Rectal smooth muscle tissue (tissue), 1 donor: ENCODE results near the gene MAP1LC3C.
"Not testable (repeated sequence)": the region's sequence is repeated elsewhere in the genome, so short reads cannot be mapped to it uniquely, and the experiment has no call there.

Source experiments
- H3K27ac ChIP-seq: one replicate; pipeline ENCODE4 v1.7.0; 2013; ENCODE audit warnings: low read depth, low read length, inconsistent platforms
- H3K27me3 ChIP-seq: one replicate; pipeline ENCODE4 v1.7.0; 2013; ENCODE audit warnings: low read length; ENCODE audit not compliant: control insufficient read depth, insufficient read depth
- H3K36me3 ChIP-seq: one replicate; pipeline ENCODE4 v1.7.0; 2013; ENCODE audit warnings: low read length; ENCODE audit not compliant: control insufficient read depth, insufficient read depth
- H3K4me1 ChIP-seq: one replicate; pipeline ENCODE4 v1.7.0; 2013; ENCODE audit warnings: low read length; ENCODE audit not compliant: control insufficient read depth, insufficient read depth
- H3K4me3 ChIP-seq: one replicate; pipeline ENCODE4 v1.7.0; 2013; ENCODE audit warnings: low read length
- H3K9ac ChIP-seq: one replicate; pipeline ENCODE4 v1.7.0; 2013; ENCODE audit warnings: low read length

The MAP1LC3C gene

DNA sequence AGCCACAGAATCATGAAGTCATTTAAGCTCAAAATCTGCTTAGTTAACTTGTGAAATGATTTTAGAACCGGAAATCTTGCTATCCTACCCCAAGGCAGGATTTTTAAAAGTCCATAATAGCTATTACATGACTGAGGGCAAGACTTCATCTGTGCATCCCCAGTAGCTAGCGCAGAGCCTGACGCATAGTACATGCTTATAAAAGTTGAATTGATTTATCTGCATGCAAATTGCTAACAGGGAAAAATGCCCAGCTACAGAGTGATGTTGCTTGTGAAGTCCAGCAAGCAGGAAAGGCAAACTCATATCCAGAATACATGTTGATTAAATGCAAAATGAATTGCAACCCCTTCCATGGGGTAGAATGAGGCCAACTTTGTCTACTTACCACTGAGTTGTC is 8.1 kb upstream of the MAP1LC3C start:
- Histone ChIP-seq H3K27me3 (no peaks in the 10 kb centered on the region), H3K4me1 (no peaks in the 10 kb centered on the region), H3K9ac (no peak overlapping the region), H3K4me3 (no peak overlapping the region), H3K27ac (no peak overlapping the region), H3K36me3 (no peaks in the 10 kb centered on the region)

DNA sequence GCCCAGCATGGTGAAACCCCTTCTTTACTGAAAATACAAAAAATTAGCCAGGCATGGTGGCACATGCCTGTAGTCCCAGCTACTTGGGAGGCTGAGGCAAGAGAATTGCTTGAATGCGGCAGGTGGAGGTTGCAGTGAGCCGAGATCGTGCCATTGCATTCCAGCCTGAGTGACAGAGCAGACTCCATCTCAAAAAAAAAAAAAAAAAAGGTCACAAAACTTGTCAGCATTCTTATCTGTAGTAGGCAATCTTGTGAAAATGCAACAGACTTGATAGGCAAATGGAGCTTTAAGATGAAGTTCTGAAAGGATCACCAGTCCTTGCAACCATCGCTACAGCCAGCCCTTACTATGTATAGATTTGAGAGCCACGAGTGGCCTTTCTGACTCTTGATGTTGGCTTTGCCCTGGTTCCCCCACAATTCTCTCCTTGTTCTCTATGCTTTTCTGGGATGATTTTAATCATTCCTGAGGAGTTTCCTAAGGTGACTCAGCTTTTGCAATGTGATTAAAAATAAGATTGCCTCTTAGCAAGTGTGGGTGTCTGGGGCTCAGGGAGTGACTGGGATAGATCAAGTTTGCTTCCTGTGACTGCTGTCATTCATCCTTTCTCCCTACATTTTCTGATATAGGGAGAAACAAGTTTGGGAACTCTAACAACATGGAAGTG is 7.1 kb upstream of the MAP1LC3C start:
- Histone ChIP-seq H3K27me3 (no peaks in the 10 kb centered on the region), H3K27ac (no peak overlapping the region), H3K9ac (no peak overlapping the region), H3K4me3 (no peak overlapping the region), H3K36me3 (no peaks in the 10 kb centered on the region), H3K4me1 (no peaks in the 10 kb centered on the region)

DNA sequence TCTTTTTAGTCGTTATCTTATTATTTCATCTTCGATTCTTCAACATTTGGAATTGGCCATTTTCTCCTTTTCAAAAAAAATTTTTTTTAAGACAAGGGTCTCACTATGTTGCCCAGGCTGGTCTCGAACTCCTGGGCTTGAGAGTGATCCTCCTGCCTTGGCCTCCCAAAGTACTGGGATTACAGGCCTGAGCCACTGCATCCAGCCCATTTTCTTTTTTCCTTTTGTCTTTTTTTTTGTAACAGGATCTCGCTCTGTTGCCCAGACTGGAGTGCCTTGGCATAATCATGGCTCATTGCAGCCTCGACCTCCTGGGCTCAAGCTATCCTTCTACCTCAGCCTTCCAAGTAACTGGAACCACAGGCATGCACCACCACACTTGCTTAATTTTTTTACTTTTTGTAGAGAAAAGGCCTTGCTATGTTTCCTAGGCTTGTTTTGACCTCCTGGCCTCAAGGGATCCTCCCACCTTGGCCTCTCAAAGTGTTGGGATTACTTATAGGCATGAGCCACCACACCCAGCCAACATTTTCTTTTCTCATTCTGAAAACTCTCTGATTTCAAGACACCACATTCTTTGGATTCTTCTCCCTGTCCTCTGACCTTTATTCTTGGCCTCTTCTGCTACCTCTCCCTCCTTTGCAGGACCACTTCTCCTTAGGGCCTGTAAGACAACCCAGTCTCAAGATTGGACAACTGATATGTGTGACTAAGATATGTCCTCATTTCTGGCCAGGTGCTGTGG is 6.0 kb upstream of the MAP1LC3C start:
- H3K36me3 ChIP-seq = no peaks in the 10 kb centered on the region
- no peaks in the 10 kb centered on the region for H3K27me3 ChIP-seq
- H3K4me3 ChIP-seq = no peak overlapping the region
- H3K27ac ChIP-seq = no peak overlapping the region
- no peaks in the 10 kb centered on the region for H3K4me1 ChIP-seq
- no peak overlapping the region for H3K9ac ChIP-seq

DNA sequence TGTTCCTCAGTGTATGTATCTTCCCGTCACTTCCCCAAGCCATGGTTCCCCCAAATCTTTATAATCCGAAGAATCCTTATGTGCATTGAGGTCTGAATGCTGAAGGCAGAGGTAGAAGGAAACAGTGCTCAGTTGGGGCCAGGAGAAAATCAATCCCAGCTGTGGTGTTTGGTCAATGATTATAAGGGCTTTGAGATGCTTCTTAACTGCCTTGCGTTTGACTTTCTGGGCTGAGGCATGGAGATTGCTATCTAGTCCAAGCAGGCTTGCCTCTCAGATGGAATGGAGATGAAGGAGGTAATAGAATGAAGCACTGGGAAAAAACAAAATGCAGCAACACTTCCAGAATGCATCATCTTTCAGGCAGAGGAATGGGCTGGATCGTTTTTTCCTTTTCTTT is 3.6 kb upstream of the MAP1LC3C start:
- H3K4me1 ChIP-seq = no peaks in the 10 kb centered on the region
- no peaks in the 10 kb centered on the region for H3K27me3 ChIP-seq
- H3K4me3 ChIP-seq = no peak overlapping the region
- no peak overlapping the region for H3K27ac ChIP-seq
- no peak overlapping the region for H3K9ac ChIP-seq
- H3K36me3 ChIP-seq = no peaks in the 10 kb centered on the region

DNA sequence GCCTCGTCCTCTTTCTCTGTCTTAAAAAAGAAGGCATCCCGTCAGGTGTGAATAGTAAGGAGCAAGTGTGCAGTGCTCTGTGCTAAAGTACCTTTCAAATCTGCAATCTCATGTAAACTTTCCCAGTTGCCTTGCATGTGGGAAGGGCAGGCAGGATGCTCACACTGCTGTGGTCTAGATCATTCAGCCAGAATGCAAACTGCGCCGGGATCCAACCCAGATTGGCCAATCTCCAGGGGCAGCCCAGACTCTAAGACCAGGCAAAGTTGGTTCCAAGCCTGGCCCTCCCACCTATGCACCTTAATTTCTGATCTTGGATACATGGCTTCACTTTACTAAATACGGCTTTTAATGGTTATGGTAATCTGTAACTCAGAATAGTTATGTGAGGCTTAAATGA is 3.2 kb upstream of the MAP1LC3C start:
- Histone ChIP-seq H3K36me3 (no peaks in the 10 kb centered on the region), H3K4me1 (no peaks in the 10 kb centered on the region), H3K4me3 (no peak overlapping the region), H3K27ac (no peak overlapping the region), H3K9ac (no peak overlapping the region), H3K27me3 (no peaks in the 10 kb centered on the region)

DNA sequence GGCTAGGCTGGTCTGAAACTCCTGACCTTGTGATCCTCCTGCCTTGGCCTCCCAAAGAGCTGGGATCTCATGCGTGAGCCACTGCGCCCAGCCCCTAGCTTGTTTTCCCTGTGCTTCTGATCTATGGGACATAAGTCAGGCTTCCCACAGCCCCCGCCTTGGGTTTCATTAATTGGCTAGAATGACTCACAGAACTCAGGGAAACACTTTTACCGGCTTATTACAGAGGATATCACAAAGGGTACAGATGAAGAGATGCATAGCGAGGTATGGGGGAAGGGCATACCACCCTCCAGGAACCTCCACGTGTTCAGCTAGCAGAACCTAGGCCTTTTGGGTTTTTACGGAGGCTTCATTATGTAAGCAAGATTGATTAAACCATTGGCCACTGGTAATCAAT is 1.5 kb upstream of the MAP1LC3C start:
- Histone ChIP-seq H3K9ac (no peak overlapping the region), H3K27ac (no peak overlapping the region), H3K4me3 (no peak overlapping the region), H3K36me3 (no peaks in the 10 kb centered on the region), H3K4me1 (no peaks in the 10 kb centered on the region), H3K27me3 (no peaks in the 10 kb centered on the region)

DNA sequence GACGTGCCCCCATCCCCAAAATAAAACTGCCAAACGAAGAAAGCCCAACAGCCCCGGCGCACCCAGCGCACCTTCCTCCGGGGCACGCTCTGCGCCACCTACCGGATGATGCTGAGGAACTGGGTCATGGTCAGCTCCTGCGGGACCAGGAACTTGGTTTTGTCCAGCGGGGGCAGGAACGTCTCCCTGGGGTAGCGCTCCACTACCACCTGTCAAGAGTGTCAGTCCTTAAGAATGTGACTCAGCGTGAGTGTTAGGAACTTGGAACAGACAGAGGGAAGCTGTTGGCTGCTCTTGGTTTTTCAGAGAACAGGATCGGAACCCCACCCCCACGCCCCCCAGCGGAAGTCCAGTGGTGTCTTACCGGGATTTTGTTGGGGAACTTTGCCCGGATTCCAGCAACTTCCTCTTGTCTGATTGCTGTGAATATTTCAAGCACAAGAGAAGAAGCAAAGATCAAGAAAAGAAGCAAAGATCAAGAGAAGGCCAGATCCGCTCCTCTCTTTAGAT is 431 bp downstream of the MAP1LC3C start:
- Histone ChIP-seq H3K4me3 (peak overlapping the region; percentile 52), H3K9ac (no peak overlapping the region), H3K27ac (peak overlapping the region; percentile 24), H3K36me3 (no peaks in the 10 kb centered on the region), H3K4me1 (no peaks in the 10 kb centered on the region), H3K27me3 (no peaks in the 10 kb centered on the region)

DNA sequence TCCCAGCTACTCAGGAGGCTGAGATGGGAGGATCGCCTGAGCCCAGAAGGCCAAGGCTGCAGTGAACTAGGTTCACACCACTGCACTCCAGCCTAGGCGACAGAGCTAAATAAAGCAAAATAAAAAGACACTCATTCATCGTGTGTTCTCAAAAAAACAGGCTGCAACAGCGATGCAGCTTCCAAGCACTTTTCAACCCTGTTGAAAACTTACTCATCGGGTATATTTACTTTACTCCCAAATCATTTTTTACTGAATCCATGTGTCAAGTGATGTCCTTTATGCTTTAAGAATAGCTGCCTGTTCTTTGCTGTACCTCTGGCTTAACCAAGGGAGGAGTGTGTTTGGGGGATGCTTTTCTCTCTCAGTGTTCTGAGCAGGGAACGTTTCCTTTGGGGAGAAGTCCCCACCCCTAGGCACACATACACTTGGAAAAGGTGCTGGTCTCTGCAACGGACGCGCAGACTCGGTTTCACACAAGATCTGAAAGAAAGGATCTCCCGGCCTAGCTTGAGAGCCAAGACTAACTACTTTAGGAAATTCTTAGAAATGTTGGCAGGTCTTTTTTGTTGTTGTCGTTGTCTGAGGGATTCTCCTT is 1.4 kb downstream of the MAP1LC3C start:
- Histone ChIP-seq H3K9ac (no peak overlapping the region), H3K27me3 (no peaks in the 10 kb centered on the region), H3K27ac (no peak overlapping the region)

DNA sequence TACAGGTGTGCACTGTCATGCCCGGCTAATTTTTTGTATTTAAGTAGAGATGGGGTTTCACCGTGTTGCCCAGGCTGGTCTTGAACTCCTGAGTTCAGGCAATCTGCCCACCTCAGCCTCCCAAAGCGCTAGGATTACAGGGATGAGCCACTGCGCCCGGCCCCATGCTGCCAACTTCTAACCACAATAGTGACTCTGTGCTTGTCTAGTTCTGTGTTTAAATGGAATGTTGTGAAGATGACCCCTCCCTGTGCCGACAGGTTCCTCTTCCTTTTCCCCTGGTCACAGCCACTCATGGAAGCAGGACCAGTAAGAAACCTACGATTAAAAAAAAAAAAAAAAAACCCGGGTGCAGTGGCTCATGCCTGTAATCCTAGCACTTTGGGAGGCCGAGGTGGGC is 4.7 kb downstream of the MAP1LC3C start:
- H3K4me3 ChIP-seq = no peak overlapping the region
- no peak overlapping the region for H3K9ac ChIP-seq
- H3K27ac ChIP-seq = no peak overlapping the region
- H3K36me3 ChIP-seq = no peaks in the 10 kb centered on the region
- no peaks in the 10 kb centered on the region for H3K27me3 ChIP-seq
- H3K4me1 ChIP-seq = no peaks in the 10 kb centered on the region

More for the DNA sequence above, 1.4 kb downstream of the MAP1LC3C start:
- no peak overlapping the region for H3K4me3 ChIP-seq
- H3K36me3 ChIP-seq = no peaks in the 10 kb centered on the region
- H3K4me1 ChIP-seq = no peaks in the 10 kb centered on the region

DNA sequence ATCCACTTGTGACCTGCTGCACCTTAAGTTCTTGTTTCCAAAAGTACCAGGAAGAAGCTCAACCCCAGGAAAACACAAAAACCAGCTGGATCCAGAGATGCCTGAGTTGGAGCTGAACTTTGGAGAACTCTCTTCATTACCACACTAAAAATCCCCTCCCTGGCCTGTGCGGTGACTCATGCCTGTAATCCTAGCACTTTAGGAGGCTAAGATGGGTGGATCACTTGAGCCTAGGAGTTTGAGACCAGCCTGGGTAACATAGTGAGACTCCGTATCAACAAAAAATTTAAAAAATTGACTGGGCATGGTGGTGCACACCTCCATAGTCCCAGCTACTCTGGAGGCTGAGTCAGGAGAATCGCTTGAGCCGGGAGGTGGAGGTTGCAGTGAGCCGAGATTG is 6.2 kb downstream of the MAP1LC3C start:
- Histone ChIP-seq H3K36me3 (no peaks in the 10 kb centered on the region), H3K27me3 (no peaks in the 10 kb centered on the region)

DNA sequence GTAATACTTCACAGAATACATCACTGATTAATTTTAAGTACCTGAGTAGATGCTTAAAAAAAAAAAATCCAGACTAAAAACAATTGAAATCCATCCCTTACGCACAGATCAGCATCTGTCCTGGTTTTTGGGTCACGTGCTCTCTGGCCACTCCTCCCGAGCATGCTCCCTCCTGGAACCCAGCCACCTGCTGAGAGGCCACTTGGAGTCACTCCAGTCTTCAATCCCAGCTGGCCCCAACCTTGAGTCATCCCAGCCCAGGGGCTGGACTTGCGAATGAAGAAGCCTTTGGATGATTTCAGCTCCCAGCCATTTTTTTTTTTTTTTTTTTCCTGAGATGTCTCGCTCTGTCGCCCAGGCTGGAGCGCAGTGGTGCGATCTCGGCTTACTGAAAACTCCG is 8.9 kb downstream of the MAP1LC3C start:
- Histone ChIP-seq H3K9ac (no peak overlapping the region), H3K4me3 (no peak overlapping the region), H3K4me1 (no peaks in the 10 kb centered on the region), H3K36me3 (no peaks in the 10 kb centered on the region), H3K27ac (no peak overlapping the region), H3K27me3 (no peaks in the 10 kb centered on the region)

More for the DNA sequence above, 6.2 kb downstream of the MAP1LC3C start:
- no peaks in the 10 kb centered on the region for H3K4me1 ChIP-seq
- H3K27ac ChIP-seq = no peak overlapping the region
- no peak overlapping the region for H3K9ac ChIP-seq
- H3K4me3 ChIP-seq = no peak overlapping the region

DNA sequence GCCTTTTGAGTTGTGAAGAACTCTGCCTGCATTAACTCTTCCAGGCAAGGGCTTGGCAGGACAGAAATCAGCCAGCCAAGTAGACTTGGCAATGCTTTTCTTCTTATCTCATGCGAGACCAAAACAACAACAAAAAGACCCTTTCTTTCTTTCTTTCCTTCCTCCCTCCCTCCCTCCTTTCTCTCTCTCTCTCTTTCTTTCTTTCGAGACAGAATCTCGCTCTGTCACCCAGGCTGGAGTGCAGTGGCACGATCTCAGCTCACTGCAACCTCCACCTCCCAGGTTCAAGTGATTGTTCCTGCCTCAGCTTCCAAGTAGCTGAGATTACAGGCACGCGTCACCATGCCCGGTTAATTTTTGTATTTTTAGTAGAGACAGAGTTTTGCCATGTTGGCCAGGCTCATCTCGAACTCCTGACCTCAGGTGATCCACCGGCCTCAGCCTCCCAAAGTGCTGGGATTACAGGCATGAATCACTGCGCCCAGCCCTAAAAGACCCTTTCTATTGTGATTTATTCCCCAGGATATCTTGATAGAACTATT is 10.4 kb downstream of the MAP1LC3C start:
- H3K4me3 ChIP-seq, H3K36me3 ChIP-seq, H3K9ac ChIP-seq, H3K4me1 ChIP-seq, H3K27ac ChIP-seq, H3K27me3 ChIP-seq: not testable (repeated sequence)
